NCI-H460 (cell line): Measurements from ENCODE around the gene USP21. TPM values are rescaled to one million over a fixed set of nuclear protein-coding genes. Genes with fewer than 3 reads are reported as not detected.

Experiments used
- DNase-seq: peaks from one replicate; pipeline ENCODE4 v3.0.0-alpha.2; 2016; ENCODE audit warnings: low read depth; ENCODE audit errors: extremely low read depth
- total RNA-seq: library from RNA; depleted of rRNA; stranded (reverse); fragments of >200 nt; shearing (Covaris generic); gene quantifications from 2 replicates; pipeline ENCODE4 v1.2.3, GENCODE V29; 2014

Gene USP21
- total RNA-seq, 1 experiment from 2014 or later: 18.8 TPM

DNA sequence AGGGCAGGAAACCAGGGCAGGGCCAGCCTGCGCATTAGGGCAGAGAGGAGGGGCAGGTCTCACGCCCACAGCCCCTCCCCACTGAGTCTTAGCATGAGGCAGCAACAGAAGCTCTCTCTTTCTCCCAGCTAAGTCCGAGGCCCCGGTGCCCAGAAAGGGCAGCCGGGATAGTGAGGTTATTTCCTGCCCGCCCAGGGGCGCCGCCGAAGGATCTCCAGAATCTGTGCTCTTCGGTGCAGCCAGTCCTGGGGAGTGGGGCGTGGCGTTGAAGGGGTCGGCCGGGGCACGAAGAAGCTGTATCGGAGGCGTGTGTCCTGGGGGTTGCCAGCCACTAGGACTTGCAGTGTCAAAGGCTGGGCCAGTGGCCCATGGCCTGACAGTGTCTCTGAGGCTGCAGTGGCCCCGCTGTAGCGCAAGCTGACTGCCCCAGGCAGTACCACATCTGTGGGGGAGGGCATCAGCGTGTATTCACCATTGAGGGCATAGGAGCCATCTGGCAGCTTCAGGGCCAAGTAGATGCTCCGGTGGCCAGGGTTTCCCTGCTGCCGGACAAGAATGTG lies 31.7 kb downstream of the USP21 start:
- DNase-seq: no peak

DNA sequence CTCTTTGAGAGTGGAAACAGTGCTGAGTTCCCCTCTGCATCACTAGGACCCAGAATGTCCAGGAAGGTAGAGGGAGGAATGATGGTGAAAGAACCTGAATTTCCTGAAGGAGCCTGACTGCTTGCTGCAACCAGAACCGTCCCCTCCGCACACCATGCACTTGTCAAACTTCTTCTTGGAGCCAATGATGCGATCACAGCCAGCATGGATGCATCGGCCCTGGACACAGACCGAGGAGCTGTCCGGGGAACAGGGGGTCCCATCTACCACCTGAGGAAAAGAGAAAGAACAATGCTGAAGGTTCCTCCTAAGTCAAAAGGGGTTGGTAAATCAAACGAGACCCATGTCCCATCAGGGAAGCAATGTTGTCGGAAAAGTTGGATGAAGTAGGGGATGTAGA lies 32.7 kb downstream of the USP21 start:
- no peak for DNase-seq

DNA sequence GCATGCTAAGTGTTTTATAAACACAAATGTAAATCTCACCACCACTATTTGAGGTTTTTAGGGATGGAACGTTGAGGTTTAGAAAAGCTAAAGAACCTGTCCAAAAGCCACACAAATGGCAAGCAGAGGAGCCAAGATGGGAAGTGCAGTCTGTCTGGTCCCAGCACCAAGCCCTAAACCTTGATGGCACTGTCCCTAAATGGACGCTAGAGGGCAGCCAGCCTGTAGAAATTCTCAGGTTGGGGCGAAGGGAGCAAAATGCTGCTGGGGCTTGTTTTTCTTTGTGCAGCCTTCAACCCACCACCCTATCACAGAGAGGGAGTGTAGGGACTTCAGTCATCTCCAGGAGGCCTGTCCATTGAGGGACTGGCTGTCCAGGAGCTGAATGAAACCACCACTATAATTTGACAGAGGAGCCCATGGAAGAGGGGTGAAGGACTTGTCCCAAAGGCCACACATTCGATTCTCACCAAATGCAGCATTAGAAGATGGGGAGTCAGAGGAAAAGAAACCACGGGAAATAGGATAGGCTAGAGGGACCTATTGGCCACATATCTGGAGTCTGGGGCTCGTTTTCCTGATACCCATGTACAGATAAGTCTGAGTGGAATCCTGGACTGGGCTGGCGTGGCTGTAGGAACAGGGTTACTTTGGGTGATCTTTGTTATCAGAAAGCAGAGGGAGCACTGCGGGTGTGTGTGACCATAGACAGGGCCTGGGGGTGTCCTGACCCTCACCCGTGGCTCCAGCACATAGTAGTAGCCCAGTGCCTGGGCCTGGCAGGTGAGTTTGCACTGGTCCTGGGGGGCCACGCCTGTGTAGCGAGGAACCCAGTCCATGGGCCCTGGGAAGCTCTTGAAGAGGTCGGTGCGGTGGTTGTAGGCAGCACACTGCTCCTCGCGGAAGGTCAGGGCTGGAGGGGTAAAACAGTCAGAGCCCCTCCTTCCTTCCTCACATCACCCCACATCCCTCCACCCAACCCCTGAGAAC lies 33.5 kb downstream of the USP21 start:
- DNase-seq: peak; percentile 76

DNA sequence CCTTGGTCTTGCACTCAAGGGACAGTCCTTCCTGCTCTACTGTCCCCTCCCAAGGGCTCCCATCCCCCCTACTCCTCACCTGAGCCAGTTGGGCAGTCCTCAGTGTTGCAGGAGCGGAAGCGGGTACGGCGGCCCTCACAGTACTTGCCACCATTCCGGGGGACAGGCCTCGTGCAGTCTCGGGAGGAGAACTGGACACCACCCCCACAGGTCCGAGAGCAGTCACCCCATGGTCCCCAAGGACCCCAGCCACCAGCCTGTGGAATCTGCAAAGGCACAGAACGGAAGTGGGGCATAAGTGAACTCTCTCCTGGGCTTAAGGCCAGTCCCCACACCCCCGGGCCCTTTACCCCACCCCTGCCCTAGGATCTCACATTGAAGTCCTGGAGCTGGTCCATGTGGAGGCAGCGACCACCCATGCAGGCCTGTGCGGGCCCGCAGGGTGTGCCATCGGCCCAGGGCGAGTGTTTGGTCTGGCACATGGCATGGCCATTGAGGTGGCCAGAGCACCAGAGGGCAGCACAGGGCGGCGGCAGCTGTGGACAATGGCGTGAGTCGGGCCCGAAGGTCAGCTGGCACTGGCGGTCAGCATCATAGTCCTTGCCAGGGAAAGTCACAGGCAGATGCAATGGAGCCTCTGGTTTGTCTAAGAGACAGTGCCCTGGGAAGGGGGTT lies 34.4 kb downstream of the USP21 start:
- DNase-seq: no peak

DNA sequence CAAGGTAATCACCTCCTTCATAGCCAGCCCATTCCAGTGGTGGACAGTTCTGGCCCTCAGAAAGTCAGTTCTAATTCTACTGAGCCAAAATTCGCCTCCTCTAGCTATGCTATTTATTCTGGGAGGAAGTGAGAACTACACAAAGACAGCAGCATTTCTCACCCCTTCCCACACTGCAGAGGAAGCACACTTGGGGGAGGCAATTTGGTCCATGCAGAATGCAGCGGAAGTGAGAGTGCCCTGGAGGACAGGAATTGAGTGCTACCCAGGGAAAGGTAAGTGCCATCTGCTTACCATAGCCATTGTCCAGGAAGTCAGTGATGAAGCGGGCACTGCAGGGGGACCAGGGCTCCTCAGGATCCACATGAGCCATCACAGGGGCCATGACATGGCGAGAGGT lies 35.9 kb downstream of the USP21 start:
- DNase-seq: no peak

DNA sequence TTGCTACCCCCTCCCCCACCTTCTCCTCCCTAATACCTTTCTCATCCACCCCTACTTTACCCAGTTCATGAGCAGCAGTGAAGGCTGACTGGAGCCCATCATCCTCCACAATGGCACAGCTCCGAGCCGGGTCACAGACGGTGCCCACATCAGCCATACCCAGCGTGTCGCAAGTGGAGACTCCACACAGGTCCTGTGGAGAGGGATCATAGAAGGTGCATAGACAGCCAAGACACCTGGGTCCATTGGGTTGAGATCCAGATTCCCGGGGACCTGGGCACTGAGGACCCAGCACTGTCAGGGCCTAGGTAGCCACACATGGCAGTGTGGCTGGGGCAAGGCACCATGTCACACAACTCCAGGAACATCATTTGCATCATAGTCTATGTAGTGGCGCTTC lies 36.8 kb downstream of the USP21 start:
- no peak for DNase-seq

DNA sequence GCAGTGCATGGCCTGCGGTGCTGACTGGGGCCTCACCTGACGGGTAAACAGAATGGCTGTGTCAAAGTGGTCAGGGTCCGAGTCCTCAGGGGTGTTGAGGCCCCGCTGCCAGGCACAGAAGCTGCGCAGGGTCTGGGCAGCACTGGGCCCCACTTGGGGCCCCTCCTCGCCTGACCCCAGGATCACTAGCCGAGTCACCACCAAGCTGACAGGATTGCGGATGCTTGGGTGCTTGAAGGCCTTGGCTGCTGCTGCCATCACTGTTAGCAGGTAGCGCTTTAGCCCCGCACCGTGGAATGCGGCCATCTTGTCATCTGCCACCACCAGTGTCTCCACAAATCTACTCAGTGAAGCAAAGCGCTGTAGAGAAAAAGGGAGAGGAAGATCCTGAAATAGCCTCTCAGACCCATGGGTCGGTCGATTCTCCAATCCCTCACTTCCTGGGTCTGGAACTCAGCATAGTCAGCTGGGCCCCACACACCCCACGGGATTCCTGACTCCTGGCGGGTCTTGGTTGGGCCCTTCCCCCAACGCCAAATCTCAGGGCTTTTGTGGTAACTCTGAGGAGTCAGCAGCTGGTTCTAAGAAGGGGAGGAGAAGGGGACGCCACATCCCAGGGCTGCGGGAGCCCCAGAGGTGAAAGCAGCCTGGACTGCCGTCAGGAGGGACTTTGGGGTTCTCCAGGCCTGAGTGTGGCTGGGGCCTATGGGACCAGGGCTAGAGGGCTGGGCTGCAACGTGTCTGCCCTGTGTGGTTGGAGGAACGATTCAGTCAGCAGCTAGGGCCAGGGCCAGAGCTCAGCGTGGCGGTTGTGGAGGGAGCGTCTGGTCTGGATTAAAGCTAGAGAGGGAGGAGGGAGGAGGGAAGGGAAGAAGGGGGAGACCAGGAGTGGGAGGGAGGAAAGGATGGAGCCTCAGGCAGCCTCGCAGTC lies 37.5 kb downstream of the USP21 start:
- no peak for DNase-seq

DNA sequence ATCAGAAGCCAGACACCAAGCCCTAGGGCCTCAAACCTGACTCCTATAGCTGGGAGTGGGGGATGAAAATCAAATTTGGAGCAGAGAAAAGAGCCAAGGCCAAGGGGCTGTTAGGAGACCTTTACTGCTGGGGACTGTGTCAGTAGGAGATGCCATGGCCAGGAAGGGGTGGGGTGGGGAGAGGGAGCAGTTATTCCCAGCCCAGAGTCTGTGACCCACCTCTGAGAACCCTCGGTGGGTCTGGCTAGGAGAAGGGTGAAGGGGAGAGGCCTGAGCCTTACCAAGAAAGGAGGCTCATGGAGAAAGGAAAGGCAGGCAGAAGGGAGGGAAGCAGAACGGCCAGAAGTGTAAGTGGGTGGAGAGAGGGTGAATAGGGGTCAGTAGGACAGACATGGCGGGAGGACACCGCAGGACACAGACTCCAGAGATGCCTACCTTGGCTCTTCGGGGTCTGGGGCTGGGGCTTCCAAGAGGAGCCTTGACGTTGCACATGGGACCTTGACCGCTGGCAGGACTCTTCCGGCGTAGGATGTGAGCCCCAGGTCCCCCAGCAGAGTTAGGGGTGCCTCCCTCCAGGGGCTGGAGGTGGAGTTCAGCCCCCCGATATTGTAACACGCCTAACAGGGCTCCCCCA lies 38.4 kb downstream of the USP21 start:
- DNase-seq: no peak

DNA sequence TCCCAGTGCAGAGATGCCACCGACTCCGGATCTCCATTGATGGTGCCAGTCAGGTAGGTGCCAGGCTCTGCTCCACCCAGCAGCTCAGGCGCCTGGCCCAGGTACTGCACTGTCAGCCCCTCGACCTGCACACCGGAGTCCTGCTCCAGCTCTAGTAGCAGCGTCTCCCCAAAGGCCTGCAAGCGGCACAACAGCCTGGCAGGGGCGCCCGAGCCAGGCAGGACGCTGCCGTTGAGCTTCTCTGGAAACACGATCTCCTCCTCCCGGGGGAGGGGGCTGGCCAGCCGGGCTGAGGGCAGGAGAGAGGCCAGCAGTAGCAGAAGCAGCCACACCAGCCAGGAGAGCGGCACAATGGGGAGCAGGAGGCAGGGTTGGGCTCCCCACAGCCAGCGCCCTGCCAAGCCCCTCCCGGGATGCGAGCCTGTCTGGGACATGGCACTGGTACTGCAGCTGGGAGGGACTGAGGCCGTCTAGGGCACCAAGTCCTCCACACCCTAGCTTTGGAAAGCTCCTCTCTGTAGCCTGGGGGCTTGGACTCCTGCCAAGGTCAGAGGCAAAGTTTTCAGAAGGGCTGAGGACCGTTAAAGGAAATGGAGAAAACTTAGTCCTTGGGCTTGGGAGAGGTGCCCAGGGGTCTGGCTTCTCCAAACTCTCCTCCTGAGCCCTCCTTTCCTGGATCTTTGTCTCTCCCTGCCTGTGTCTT lies 39.0 kb downstream of the USP21 start:
- no peak for DNase-seq

DNA sequence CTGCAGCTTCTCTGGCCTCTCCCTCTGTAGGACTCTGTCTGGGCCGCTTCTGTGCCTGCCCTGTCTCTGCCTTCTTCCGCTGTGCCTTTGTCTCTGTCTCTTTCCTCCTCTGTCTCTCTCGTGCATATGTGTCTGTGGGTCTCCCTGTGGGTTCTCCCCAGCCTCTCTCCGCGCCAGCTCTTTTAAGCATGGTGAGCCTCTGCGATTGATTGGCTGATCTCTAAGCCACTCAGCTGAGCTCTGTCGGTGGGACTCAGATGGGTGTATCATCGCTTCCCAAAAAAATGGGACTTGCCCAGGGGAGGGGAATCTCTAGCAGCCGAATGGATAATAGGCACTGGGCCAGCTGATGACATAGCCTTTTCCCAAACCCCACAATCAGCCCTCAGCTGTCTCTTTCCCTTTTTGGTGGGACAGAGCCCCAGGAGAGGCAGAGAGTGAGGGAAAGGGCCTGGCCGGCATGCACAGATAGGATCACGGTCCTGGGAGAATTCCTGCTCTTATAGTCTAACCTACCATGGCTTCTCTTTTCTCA lies 39.7 kb downstream of the USP21 start, which contains the start of gene ADAMTS4:
Gene ADAMTS4 (minus strand): TSS at position 158 of the 535 bp plus-strand sequence. CDS start 427 bp downstream, outside the sequence.
- DNase-seq: no peak

DNA sequence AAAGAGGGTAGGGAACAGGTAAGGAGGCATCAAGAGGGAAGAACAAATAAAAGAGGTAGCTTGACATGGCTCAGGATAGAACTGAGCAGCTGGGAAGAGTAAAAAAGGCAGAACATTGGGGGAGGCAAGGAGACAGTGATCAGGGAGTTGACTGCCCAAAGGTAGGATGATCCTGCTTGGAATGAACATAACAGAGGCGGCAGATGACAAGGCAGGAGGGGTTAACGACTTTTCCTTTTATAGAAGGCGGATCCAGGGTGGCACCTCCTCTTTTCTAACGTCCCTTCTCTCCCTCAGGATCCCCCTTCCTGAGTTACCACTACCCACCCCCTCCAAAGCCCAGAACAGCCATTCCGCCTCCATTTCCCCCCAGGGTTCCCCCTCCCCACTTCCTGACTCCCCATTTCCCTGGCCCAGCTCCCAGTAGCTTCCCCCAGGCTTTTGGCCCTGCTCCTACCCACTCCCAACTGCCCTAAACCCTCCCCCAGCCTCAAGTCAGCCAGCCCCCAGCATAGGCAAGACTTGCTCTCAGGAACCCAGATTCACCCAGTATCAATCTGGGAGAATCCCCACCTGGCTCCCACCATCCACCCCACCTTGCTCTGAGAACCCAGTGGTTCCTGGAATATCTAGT lies 40.3 kb downstream of the USP21 start:
- no peak for DNase-seq

DNA sequence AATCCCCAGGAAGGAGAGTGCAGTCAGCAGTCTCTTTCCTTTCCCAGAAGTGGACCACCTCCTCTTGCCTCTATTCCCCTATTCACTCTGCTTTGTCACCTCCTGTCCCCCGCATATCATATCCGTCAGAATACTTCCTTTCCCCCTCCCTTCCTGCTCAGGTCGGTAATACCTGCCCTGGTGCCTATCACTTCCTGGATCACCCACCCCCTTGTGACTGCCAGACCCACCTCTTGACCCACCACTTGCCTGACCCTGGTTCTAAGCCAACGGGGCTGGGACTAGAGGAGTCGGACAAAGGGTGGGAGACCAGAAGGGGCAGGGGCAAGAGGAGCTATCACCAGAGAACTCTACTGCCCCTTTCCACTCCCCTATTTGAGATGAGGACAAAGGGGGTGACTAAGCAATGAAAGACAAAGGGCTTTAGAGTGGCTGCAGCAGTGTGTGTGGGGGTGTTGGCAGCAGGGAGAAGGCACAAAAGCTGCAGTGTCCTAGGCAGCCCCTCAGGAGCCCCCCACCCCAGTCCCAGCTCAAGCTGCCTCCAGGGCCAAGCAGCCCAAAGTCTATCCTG lies 41.2 kb downstream of the USP21 start:
- DNase-seq: no peak

DNA sequence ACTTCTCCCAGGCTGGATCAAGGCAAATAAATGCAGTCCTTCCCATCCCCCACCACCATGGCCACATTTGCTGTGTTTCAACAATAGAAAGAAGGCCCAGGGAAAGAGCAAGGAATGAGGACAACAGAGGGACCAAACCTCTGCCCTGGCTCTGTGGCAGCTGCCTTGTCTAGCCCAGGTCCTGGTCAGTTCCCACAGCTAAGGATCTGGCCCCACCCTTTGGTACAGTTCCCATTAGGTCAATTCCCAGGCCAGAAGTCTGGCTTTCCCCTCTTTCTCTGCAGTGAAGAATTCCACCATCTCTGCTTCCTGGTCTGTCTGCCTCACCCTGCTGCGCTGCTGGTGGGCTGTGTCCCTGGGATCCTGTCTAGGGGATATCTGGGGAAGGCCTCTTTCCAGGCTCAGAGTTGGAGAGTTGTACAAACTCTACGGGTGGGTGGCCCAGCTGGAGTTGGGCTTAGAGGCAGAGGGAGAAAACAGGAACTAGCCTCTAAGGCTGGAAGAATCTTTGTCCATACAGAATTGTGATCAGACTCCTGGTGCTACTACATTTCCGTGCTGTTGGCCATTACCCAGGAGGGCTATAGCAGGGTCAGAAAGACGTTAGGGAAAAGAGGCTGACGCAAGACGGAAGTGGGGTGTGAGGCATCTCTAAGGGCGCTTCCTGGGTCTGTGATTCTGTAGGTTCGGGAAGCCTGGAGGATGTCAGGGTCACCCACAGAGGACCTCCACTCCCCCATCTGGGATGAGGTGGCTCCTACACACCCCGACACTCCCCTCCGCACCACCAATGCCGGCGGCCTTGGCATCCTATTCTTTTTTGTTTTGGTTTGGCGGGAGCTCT lies 41.9 kb downstream of the USP21 start:
- DNase-seq: no peak

DNA sequence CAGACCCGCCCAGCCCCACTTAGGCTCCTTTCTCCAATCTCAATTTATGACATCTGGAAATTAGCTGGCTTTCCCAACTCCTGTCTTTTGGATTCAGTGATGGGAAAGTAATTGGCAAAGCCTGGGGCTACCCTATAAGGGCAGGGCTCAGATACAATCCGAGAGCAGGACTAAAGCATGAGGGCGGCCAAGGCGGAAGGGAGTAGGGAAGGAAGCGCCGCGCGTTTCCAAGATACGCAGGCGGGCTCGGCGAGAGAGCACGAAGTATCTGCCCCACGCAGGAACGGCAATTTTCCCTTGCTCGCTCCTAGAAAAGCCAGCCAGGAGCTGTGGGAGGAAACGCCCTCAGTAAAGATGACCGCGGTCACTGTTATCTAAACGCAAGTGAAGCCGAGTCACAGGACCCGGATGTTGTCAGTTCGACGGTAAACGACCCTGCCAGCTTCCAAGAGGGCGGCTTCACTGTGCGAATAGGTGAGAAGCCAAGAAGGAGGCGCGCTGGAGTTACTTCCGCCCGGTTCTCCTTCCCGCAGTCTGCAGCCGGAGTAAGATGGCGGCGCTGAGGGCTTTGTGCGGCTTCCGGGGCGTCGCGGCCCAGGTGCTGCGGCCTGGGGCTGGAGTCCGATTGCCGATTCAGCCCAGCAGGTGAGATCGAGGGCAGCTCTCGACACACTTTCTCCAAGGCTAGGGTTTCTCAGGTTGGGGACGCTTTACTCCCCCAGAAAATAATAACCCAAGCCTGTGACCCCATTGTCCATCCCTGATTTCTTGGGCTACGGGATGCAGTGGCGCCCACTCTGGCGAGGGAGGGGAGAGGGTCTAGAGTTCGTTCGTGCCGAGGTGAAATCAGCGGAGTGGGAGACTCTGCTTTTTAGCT lies 42.8 kb downstream of the USP21 start, which contains the start of gene NDUFS2:
Gene NDUFS2 (plus strand): TSS at position 532 of the 877 bp plus-strand sequence. CDS start 19 bp downstream, at position 551.
- DNase-seq: peak; percentile 100

DNA sequence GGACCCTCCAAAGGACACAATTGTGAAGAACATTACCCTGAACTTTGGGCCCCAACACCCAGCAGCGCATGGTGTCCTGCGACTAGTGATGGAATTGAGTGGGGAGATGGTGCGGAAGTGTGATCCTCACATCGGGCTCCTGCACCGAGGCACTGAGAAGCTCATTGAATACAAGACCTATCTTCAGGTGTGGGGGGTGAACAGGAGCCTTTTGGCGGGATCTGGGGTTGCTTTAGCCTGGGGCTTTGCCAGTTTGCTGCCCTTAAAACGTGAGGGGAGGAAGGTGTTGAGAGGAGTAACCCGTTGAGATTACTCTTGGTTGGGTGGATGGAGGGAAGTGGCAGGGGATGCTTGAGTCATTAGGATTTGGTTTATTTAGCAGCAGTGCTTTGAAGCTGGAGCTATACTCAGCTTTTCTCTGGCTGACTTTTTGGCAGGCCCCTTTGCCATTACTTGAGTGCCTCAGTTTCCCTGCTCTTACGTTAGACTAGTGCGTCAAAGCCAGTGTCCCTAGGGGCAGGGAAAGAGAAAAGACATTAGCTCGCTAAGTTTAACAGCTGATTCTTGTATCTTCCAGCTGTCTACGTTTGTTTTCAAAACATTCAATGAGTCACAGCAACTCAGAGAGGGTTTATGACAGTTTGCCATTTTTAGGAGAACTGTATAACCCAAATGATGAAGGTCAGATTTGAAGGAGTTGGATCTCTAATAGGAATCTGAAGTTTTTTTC lies 47.3 kb downstream of the USP21 start:
- DNase-seq: no peak
